ENCODE measurements around the gene TUBB6.

DNA sequence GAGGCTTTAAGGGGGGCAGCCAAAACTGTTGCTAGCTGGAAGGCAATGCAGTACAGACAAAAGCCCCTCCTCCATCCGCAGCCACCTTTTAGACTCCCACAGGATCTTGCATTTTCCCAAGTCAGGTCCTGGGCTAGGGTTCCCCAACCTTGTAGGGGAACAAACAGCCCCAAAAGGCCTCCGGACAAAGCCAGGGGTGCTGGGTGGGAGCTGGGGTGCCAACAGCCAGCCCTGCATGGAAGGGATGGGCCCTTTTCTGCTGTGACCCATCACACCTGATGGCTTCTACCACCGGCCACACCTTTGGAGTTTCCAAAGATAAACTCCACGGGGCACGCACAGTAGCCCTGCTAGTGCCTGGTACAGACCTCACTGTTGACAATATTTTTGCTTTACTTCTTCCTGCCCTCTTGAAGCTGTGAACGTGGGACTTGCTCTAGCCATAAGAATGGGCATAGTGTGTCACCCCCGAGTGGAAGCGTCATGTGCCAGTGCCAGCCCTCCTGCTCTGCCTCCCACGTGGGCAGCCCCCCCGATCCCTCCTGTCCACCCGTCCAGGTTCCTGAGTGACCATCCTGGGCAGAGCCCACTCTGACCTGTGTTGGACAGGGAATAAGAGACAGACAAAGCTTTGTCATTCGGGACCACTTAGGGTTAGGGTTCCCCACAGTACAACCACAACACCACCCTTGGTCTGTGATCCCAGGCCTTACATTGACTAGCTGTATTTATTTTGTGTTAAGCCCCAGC, 18.8 kb downstream of the TUBB6 start:
- TF ChIP-seq, protein P1, sequence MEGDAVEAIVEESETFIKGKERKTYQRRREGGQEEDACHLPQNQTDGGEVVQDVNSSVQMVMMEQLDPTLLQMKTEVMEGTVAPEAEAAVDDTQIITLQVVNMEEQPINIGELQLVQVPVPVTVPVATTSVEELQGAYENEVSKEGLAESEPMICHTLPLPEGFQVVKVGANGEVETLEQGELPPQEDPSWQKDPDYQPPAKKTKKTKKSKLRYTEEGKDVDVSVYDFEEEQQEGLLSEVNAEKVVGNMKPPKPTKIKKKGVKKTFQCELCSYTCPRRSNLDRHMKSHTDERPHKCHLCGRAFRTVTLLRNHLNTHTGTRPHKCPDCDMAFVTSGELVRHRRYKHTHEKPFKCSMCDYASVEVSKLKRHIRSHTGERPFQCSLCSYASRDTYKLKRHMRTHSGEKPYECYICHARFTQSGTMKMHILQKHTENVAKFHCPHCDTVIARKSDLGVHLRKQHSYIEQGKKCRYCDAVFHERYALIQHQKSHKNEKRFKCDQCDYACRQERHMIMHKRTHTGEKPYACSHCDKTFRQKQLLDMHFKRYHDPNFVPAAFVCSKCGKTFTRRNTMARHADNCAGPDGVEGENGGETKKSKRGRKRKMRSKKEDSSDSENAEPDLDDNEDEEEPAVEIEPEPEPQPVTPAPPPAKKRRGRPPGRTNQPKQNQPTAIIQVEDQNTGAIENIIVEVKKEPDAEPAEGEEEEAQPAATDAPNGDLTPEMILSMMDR (IDR thresholded peaks at IDR 0.05), result no peak
- TF ChIP-seq POLR2A (IDR thresholded peaks at IDR 0.05), result no peak

All from heart left ventricle (tissue), 13 donors.